ENCODE results near the gene MBOAT1.
"Not testable (repeated sequence)": the region's sequence is repeated elsewhere in the genome, so short reads cannot be mapped to it uniquely, and the experiment has no call there.

MBOAT1 gene

GRCh38 chr6:20146831-20147230 is 65.4 kb downstream of the MBOAT1 start:
- not testable (repeated sequence) for H3K9me3 ChIP-seq (ENCODE audit: control insufficient read depth in 2 of 2, low read length in 2 of 2); H3K9ac ChIP-seq (ENCODE audit: low read depth in 1 of 2, low read length in 2 of 2); H3K4me1 ChIP-seq (ENCODE audit: control insufficient read depth in 2 of 2, insufficient read depth in 2 of 2, low read length in 2 of 2); H3K27ac ChIP-seq (ENCODE audit: low read depth in 2 of 2, low read length in 2 of 2); H3K27me3 ChIP-seq (ENCODE audit: control insufficient read depth in 2 of 2, insufficient read depth in 2 of 2, low read length in 2 of 2); H3K4me3 ChIP-seq (ENCODE audit: low read length in 2 of 2)
- peaks cover 25 to 33% of the 10 kb centered on the region in 2 donors for H3K36me3 ChIP-seq (ENCODE audit: control insufficient read depth in 2 of 2, insufficient read depth in 2 of 2, low read length in 2 of 2)

- Histone ChIP-seq H3K4me3 (ENCODE audit: low read length in 2 of 2) (no peak overlapping the region), H3K9ac (ENCODE audit: low read depth in 1 of 2, low read length in 2 of 2) (no peak overlapping the region), H3K36me3 (ENCODE audit: control insufficient read depth in 2 of 2, insufficient read depth in 2 of 2, low read length in 2 of 2) (peaks cover 27 to 34% of the 10 kb centered on the region in 2 donors), H3K27ac (ENCODE audit: low read depth in 2 of 2, low read length in 2 of 2) (no peak overlapping the region), H3K9me3 (ENCODE audit: control insufficient read depth in 2 of 2, low read length in 2 of 2) (no peaks in the 10 kb centered on the region), H3K4me1 (ENCODE audit: control insufficient read depth in 2 of 2, insufficient read depth in 2 of 2, low read length in 2 of 2) (no peaks in the 10 kb centered on the region), H3K27me3 (ENCODE audit: control insufficient read depth in 2 of 2, insufficient read depth in 2 of 2, low read length in 2 of 2) (no peaks in the 10 kb centered on the region)
These were observed 66.0 kb downstream of the MBOAT1 start for GRCh38 chr6:20146291-20146690.

- Histone ChIP-seq H3K9ac (ENCODE audit: low read depth in 1 of 2, low read length in 2 of 2) (no peak overlapping the region), H3K9me3 (ENCODE audit: control insufficient read depth in 2 of 2, low read length in 2 of 2) (no peaks in the 10 kb centered on the region), H3K4me1 (ENCODE audit: control insufficient read depth in 2 of 2, insufficient read depth in 2 of 2, low read length in 2 of 2) (no peaks in the 10 kb centered on the region), H3K4me3 (ENCODE audit: low read length in 2 of 2) (no peak overlapping the region), H3K27ac (ENCODE audit: low read depth in 2 of 2, low read length in 2 of 2) (no peak overlapping the region), H3K36me3 (ENCODE audit: control insufficient read depth in 2 of 2, insufficient read depth in 2 of 2, low read length in 2 of 2) (peaks cover 37 to 47% of the 10 kb centered on the region in 2 donors), H3K27me3 (ENCODE audit: control insufficient read depth in 2 of 2, insufficient read depth in 2 of 2, low read length in 2 of 2) (no peaks in the 10 kb centered on the region)
These were observed 69.4 kb downstream of the MBOAT1 start for GRCh38 chr6:20142866-20143265.

- Histone ChIP-seq H3K36me3 (ENCODE audit: control insufficient read depth in 2 of 2, insufficient read depth in 2 of 2, low read length in 2 of 2) (peaks cover 40 to 53% of the 10 kb centered on the region in 2 donors), H3K27ac (ENCODE audit: low read depth in 2 of 2, low read length in 2 of 2) (no peak overlapping the region), H3K27me3 (ENCODE audit: control insufficient read depth in 2 of 2, insufficient read depth in 2 of 2, low read length in 2 of 2) (no peaks in the 10 kb centered on the region), H3K4me3 (ENCODE audit: low read length in 2 of 2) (no peak overlapping the region), H3K9ac (ENCODE audit: low read depth in 1 of 2, low read length in 2 of 2) (no peak overlapping the region), H3K4me1 (ENCODE audit: control insufficient read depth in 2 of 2, insufficient read depth in 2 of 2, low read length in 2 of 2) (no peaks in the 10 kb centered on the region), H3K9me3 (ENCODE audit: control insufficient read depth in 2 of 2, low read length in 2 of 2) (no peaks in the 10 kb centered on the region)
These were observed 70.3 kb downstream of the MBOAT1 start for GRCh38 chr6:20141931-20142330.

- H3K36me3 ChIP-seq (ENCODE audit: control insufficient read depth in 2 of 2, insufficient read depth in 2 of 2, low read length in 2 of 2), result peaks cover 30 to 53% of the 10 kb centered on the region in 2 donors
- H3K9me3 ChIP-seq (ENCODE audit: control insufficient read depth in 2 of 2, low read length in 2 of 2); H3K9ac ChIP-seq (ENCODE audit: low read depth in 1 of 2, low read length in 2 of 2); H3K27me3 ChIP-seq (ENCODE audit: control insufficient read depth in 2 of 2, insufficient read depth in 2 of 2, low read length in 2 of 2); H3K27ac ChIP-seq (ENCODE audit: low read depth in 2 of 2, low read length in 2 of 2); H3K4me1 ChIP-seq (ENCODE audit: control insufficient read depth in 2 of 2, insufficient read depth in 2 of 2, low read length in 2 of 2); H3K4me3 ChIP-seq (ENCODE audit: low read length in 2 of 2): not testable (repeated sequence)
These were observed 72.9 kb downstream of the MBOAT1 start for GRCh38 chr6:20139127-20139963.

GRCh38 chr6:20137837-20138236 is 74.4 kb downstream of the MBOAT1 start:
- Histone ChIP-seq H3K9ac (ENCODE audit: low read depth in 1 of 2, low read length in 2 of 2) (no peak overlapping the region), H3K27me3 (ENCODE audit: control insufficient read depth in 2 of 2, insufficient read depth in 2 of 2, low read length in 2 of 2) (no peaks in the 10 kb centered on the region), H3K36me3 (ENCODE audit: control insufficient read depth in 2 of 2, insufficient read depth in 2 of 2, low read length in 2 of 2) (peaks cover 20 to 42% of the 10 kb centered on the region in 2 donors), H3K27ac (ENCODE audit: low read depth in 2 of 2, low read length in 2 of 2) (no peak overlapping the region), H3K9me3 (ENCODE audit: control insufficient read depth in 2 of 2, low read length in 2 of 2) (no peaks in the 10 kb centered on the region), H3K4me3 (ENCODE audit: low read length in 2 of 2) (no peak overlapping the region), H3K4me1 (ENCODE audit: control insufficient read depth in 2 of 2, insufficient read depth in 2 of 2, low read length in 2 of 2) (peaks cover 10 to 14% of the 10 kb centered on the region in 2 donors)

- peaks cover 18 to 40% of the 10 kb centered on the region in 2 donors for H3K36me3 ChIP-seq (ENCODE audit: control insufficient read depth in 2 of 2, insufficient read depth in 2 of 2, low read length in 2 of 2)
- H3K4me3 ChIP-seq (ENCODE audit: low read length in 2 of 2), result no peak overlapping the region
- H3K9ac ChIP-seq (ENCODE audit: low read depth in 1 of 2, low read length in 2 of 2), result no peak overlapping the region
- H3K4me1 ChIP-seq (ENCODE audit: control insufficient read depth in 2 of 2, insufficient read depth in 2 of 2, low read length in 2 of 2), result peaks cover 10 to 14% of the 10 kb centered on the region in 2 donors
- H3K9me3 ChIP-seq (ENCODE audit: control insufficient read depth in 2 of 2, low read length in 2 of 2), result no peaks in the 10 kb centered on the region
- no peaks in the 10 kb centered on the region for H3K27me3 ChIP-seq (ENCODE audit: control insufficient read depth in 2 of 2, insufficient read depth in 2 of 2, low read length in 2 of 2)
- H3K27ac ChIP-seq (ENCODE audit: low read depth in 2 of 2, low read length in 2 of 2), result no peak overlapping the region
These were observed 75.0 kb downstream of the MBOAT1 start for GRCh38 chr6:20137240-20137639.

GRCh38 chr6:20135677-20136268 is 76.5 kb downstream of the MBOAT1 start:
- Histone ChIP-seq H3K4me1 (ENCODE audit: control insufficient read depth in 2 of 2, insufficient read depth in 2 of 2, low read length in 2 of 2) (peaks cover 10 to 18% of the 10 kb centered on the region in 2 donors), H3K36me3 (ENCODE audit: control insufficient read depth in 2 of 2, insufficient read depth in 2 of 2, low read length in 2 of 2) (peaks cover 12 to 27% of the 10 kb centered on the region in 2 donors), H3K27me3 (ENCODE audit: control insufficient read depth in 2 of 2, insufficient read depth in 2 of 2, low read length in 2 of 2) (no peaks in the 10 kb centered on the region), H3K9me3 (ENCODE audit: control insufficient read depth in 2 of 2, low read length in 2 of 2) (no peaks in the 10 kb centered on the region), H3K9ac (ENCODE audit: low read depth in 1 of 2, low read length in 2 of 2) (no peak overlapping the region), H3K4me3 (ENCODE audit: low read length in 2 of 2) (no peak overlapping the region), H3K27ac (ENCODE audit: low read depth in 2 of 2, low read length in 2 of 2) (no peak overlapping the region)

- Histone ChIP-seq H3K4me1 (ENCODE audit: control insufficient read depth in 2 of 2, insufficient read depth in 2 of 2, low read length in 2 of 2) (peaks cover 10 to 18% of the 10 kb centered on the region in 2 donors), H3K27me3 (ENCODE audit: control insufficient read depth in 2 of 2, insufficient read depth in 2 of 2, low read length in 2 of 2) (no peaks in the 10 kb centered on the region), H3K9me3 (ENCODE audit: control insufficient read depth in 2 of 2, low read length in 2 of 2) (no peaks in the 10 kb centered on the region), H3K36me3 (ENCODE audit: control insufficient read depth in 2 of 2, insufficient read depth in 2 of 2, low read length in 2 of 2) (peaks cover 10 to 20% of the 10 kb centered on the region in 2 donors), H3K27ac (ENCODE audit: low read depth in 2 of 2, low read length in 2 of 2) (no peak overlapping the region), H3K4me3 (ENCODE audit: low read length in 2 of 2) (no peak overlapping the region), H3K9ac (ENCODE audit: low read depth in 1 of 2, low read length in 2 of 2) (no peak overlapping the region)
These were observed 77.7 kb downstream of the MBOAT1 start for GRCh38 chr6:20134613-20135012.

GRCh38 chr6:20129290-20130088 is 82.8 kb downstream of the MBOAT1 start:
- Histone ChIP-seq H3K36me3 (ENCODE audit: control insufficient read depth in 2 of 2, insufficient read depth in 2 of 2, low read length in 2 of 2) (peaks cover 5 to 16% of the 10 kb centered on the region in 2 donors), H3K27me3 (ENCODE audit: control insufficient read depth in 2 of 2, insufficient read depth in 2 of 2, low read length in 2 of 2) (no peaks in the 10 kb centered on the region), H3K27ac (ENCODE audit: low read depth in 2 of 2, low read length in 2 of 2) (no peak overlapping the region), H3K9me3 (ENCODE audit: control insufficient read depth in 2 of 2, low read length in 2 of 2) (no peaks in the 10 kb centered on the region), H3K9ac (ENCODE audit: low read depth in 1 of 2, low read length in 2 of 2) (no peak overlapping the region), H3K4me3 (ENCODE audit: low read length in 2 of 2) (no peak overlapping the region), H3K4me1 (ENCODE audit: control insufficient read depth in 2 of 2, insufficient read depth in 2 of 2, low read length in 2 of 2) (peaks cover 21 to 25% of the 10 kb centered on the region in 2 donors)
